GM20000 (cell line): Measurements from ENCODE around the gene MAL.
A peak's percentile ranks its signal among the peaks of the same experiment; 100 is the strongest.

Experiments used
- DNase-seq: peaks from one replicate; pipeline ENCODE4 v3.0.0; 2012; ENCODE audit warnings: low spot score
- CTCF ChIP-seq: IDR thresholded peaks from 2 replicates; pipeline ENCODE4 v1.5.1; 2012; ENCODE audit warnings: mild to moderate bottlenecking, control low read depth; ENCODE audit errors: extremely low read depth, missing control alignments

Gene MAL

GRCh38 chr2:95073856-95074662 lies 48.6 kb downstream of the MAL start:
- TF ChIP-seq CTCF, result no peak
- no peak for DNase-seq

GRCh38 chr2:95074663-95075439 lies 49.3 kb downstream of the MAL start:
- no peak for DNase-seq
- TF ChIP-seq CTCF, result no peak

GRCh38 chr2:95075440-95076132 lies 50.1 kb downstream of the MAL start:
- no peak for TF ChIP-seq CTCF
- no peak for DNase-seq

- TF ChIP-seq CTCF, result peak; percentile 81
- DNase-seq, result peak; percentile 83
Observed at GRCh38 chr2:95076705-95077529, 51.4 kb downstream of the MAL start.

GRCh38 chr2:95077530-95077825 lies 52.0 kb downstream of the MAL start:
- DNase-seq, result peak; percentile 16
- TF ChIP-seq CTCF, result no peak

GRCh38 chr2:95077861-95078603 lies 52.5 kb downstream of the MAL start:
- no peak for TF ChIP-seq CTCF
- DNase-seq, result peak; percentile 2
